Measurements from ENCODE around the gene PEG3.

Gene PEG3

GRCh38 chr19:56822755-56823154 is 17.8 kb downstream of the PEG3 start:
- no peak for TF ChIP-seq EZH2phosphoT487 (conservative IDR thresholded peaks at IDR 0.05; ENCODE audit: low read length)
- TF ChIP-seq, protein P1, sequence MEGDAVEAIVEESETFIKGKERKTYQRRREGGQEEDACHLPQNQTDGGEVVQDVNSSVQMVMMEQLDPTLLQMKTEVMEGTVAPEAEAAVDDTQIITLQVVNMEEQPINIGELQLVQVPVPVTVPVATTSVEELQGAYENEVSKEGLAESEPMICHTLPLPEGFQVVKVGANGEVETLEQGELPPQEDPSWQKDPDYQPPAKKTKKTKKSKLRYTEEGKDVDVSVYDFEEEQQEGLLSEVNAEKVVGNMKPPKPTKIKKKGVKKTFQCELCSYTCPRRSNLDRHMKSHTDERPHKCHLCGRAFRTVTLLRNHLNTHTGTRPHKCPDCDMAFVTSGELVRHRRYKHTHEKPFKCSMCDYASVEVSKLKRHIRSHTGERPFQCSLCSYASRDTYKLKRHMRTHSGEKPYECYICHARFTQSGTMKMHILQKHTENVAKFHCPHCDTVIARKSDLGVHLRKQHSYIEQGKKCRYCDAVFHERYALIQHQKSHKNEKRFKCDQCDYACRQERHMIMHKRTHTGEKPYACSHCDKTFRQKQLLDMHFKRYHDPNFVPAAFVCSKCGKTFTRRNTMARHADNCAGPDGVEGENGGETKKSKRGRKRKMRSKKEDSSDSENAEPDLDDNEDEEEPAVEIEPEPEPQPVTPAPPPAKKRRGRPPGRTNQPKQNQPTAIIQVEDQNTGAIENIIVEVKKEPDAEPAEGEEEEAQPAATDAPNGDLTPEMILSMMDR (IDR thresholded peaks at IDR 0.05; ENCODE audit: insufficient read depth, low read length, poor library complexity, severe bottlenecking), result no peak
- H4K20me1 ChIP-seq (ENCODE audit: low read depth, low read length), result no peaks in the 10 kb centered on the region
- no peaks in the 10 kb centered on the region for H3F3A ChIP-seq (ENCODE audit: insufficient read depth)
- H3K9ac ChIP-seq (ENCODE audit: low read length), result no peak overlapping the region
- H3K9me3 ChIP-seq (ENCODE audit: insufficient read depth, low read length), result no peaks in the 10 kb centered on the region
- H2AFZ ChIP-seq (ENCODE audit: low read depth, low read length, severe bottlenecking), result no peak overlapping the region
- no peaks in the 10 kb centered on the region for H3K79me2 ChIP-seq (ENCODE audit: insufficient read depth, low read length)
- H3K4me2 ChIP-seq (ENCODE audit: low read depth, low read length, poor library complexity, severe bottlenecking), result no peak overlapping the region
- no peak overlapping the region for H3K27ac ChIP-seq (ENCODE audit: low read depth, low read length)
- no peaks in the 10 kb centered on the region for H3K9me2 ChIP-seq (replicated peaks; ENCODE audit: insufficient read depth, low read length)
- H3K4me3 ChIP-seq (ENCODE audit: insufficient read depth, low read length, poor library complexity, severe bottlenecking), result no peak overlapping the region
- H3K27me3 ChIP-seq (ENCODE audit: low read length), result no peaks in the 10 kb centered on the region
- no peaks in the 10 kb centered on the region for H3K36me3 ChIP-seq (ENCODE audit: low read length)

DNA sequence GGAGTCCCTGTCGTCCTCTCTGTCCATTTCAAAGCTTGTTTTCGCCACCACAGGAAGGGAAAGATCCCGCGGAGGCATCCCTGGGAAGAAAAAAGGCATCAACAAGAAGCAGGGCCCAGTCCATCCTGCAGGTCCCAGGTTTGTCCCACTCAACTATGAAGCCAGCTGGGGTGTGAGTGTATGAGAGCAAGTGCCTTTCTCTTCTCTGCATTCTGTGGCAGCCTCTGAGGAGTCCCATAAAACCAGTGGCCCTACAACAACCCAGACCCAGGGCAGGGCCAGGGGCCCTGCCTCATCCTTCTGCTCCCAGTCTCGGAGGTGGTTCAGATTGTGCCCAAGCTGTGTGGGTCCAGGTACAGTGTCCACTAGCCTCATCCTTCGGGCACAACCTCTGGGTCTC is 18.9 kb downstream of the PEG3 start:
- TF ChIP-seq, protein P1 (IDR thresholded peaks at IDR 0.05; ENCODE audit: insufficient read depth, low read length, poor library complexity, severe bottlenecking), result no peak
- no peak for TF ChIP-seq EZH2phosphoT487 (conservative IDR thresholded peaks at IDR 0.05; ENCODE audit: low read length)
- Histone ChIP-seq H3K4me3 (ENCODE audit: insufficient read depth, low read length, poor library complexity, severe bottlenecking) (no peak overlapping the region), H2AFZ (ENCODE audit: low read depth, low read length, severe bottlenecking) (no peak overlapping the region), H3K4me2 (ENCODE audit: low read depth, low read length, poor library complexity, severe bottlenecking) (no peak overlapping the region), H3K27ac (ENCODE audit: low read depth, low read length) (no peak overlapping the region), H3K36me3 (ENCODE audit: low read length) (no peaks in the 10 kb centered on the region), H3K9me2 (replicated peaks; ENCODE audit: insufficient read depth, low read length) (no peaks in the 10 kb centered on the region), H3K79me2 (ENCODE audit: insufficient read depth, low read length) (no peaks in the 10 kb centered on the region), H3F3A (ENCODE audit: insufficient read depth) (no peaks in the 10 kb centered on the region), H3K27me3 (ENCODE audit: low read length) (no peaks in the 10 kb centered on the region), H3K9ac (ENCODE audit: low read length) (no peak overlapping the region), H4K20me1 (ENCODE audit: low read depth, low read length) (no peaks in the 10 kb centered on the region), H3K9me3 (ENCODE audit: insufficient read depth, low read length) (no peaks in the 10 kb centered on the region)

DNA sequence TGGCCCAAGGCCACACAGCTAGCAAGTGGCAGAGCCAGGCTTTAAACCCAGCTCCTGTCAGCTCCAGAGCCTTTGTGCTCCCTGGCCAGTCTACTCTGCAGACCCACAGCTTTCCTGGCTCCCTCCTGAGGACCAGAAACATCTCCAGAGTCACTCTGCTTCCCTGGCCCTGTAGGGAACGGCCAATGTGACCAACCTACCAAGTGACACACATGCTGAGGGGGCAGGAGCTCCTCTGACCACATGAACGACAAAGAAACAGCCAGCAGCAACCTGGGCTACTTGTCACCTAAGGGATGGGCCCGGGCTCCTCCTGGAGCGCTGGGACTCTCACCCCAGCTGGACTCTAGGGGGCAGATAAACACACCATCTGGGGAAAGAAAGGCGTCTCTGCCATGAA is 19.3 kb downstream of the PEG3 start:
- no peaks in the 10 kb centered on the region for H3K9me3 ChIP-seq (ENCODE audit: insufficient read depth, low read length)
- H3K79me2 ChIP-seq (ENCODE audit: insufficient read depth, low read length), result no peaks in the 10 kb centered on the region
- no peaks in the 10 kb centered on the region for H3K27me3 ChIP-seq (ENCODE audit: low read length)
- H3K36me3 ChIP-seq (ENCODE audit: low read length), result no peaks in the 10 kb centered on the region
- H3K4me3 ChIP-seq (ENCODE audit: insufficient read depth, low read length, poor library complexity, severe bottlenecking), result no peak overlapping the region
- no peak overlapping the region for H3K9ac ChIP-seq (ENCODE audit: low read length)
- no peaks in the 10 kb centered on the region for H3K9me2 ChIP-seq (replicated peaks; ENCODE audit: insufficient read depth, low read length)
- H3K27ac ChIP-seq (ENCODE audit: low read depth, low read length), result no peak overlapping the region
- TF ChIP-seq, protein P1 (IDR thresholded peaks at IDR 0.05; ENCODE audit: insufficient read depth, low read length, poor library complexity, severe bottlenecking), result no peak
- TF ChIP-seq EZH2phosphoT487 (conservative IDR thresholded peaks at IDR 0.05; ENCODE audit: low read length), result no peak
- H3F3A ChIP-seq (ENCODE audit: insufficient read depth), result no peaks in the 10 kb centered on the region
- no peaks in the 10 kb centered on the region for H4K20me1 ChIP-seq (ENCODE audit: low read depth, low read length)
- no peak overlapping the region for H2AFZ ChIP-seq (ENCODE audit: low read depth, low read length, severe bottlenecking)
- H3K4me2 ChIP-seq (ENCODE audit: low read depth, low read length, poor library complexity, severe bottlenecking), result no peak overlapping the region

Measured in SU-DHL-6 (cell line).